Spinal cord (tissue), 10 donors: ENCODE measurements around the gene GRIK3. TPM values are rescaled to one million over a fixed set of nuclear protein-coding genes. Genes with fewer than 3 reads are reported as not detected.
"Not testable (repeated sequence)": the region's sequence is repeated elsewhere in the genome, so short reads cannot be mapped to it uniquely, and the experiment has no call there.

Source experiments
- DNase-seq, 6 donors: peaks; one replicate each; pipeline versions ENCODE4 v3.0.0 to v3.0.0-alpha.2; 2013 to 2015; ENCODE audit warnings: low spot score in 6 of 6, low read depth in 4 of 6
- H3K27ac ChIP-seq: one replicate; pipeline ENCODE4 v1.5.1; 2013; ENCODE audit warnings: low read depth, low read length, control low read depth
- H3K27me3 ChIP-seq: one replicate; pipeline ENCODE4 v1.6.1; 2013; ENCODE audit warnings: low read length; ENCODE audit not compliant: control insufficient read depth, insufficient read depth
- H3K36me3 ChIP-seq: one replicate; pipeline ENCODE4 v1.6.1; 2013; ENCODE audit warnings: low read length; ENCODE audit not compliant: control insufficient read depth, insufficient read depth
- H3K4me1 ChIP-seq: one replicate; pipeline ENCODE4 v1.6.1; 2013; ENCODE audit warnings: low read length; ENCODE audit not compliant: control insufficient read depth, insufficient read depth
- H3K4me3 ChIP-seq: one replicate; pipeline ENCODE4 v1.5.1; 2013; ENCODE audit warnings: low read depth, low read length, control low read depth
- H3K9me3 ChIP-seq: one replicate; pipeline ENCODE4 v1.6.1; 2013; ENCODE audit warnings: low read length; ENCODE audit not compliant: control insufficient read depth, insufficient read depth
- WGBS: methylation state at CpG from one replicate; pipeline ENCODE4 v1.1.5; 2013; ENCODE audit warnings: missing lambda C conversion rate; ENCODE audit not compliant: insufficient coverage; 5-methylcytosine and 5-hydroxymethylcytosine counted together
- polyA plus RNA-seq, 2 donors: library from polyadenylated mRNA; unstranded; fragments of 120-200 nt; gene quantifications; one replicate each; pipeline ENCODE4 v1.2.1, GENCODE V29; 2013; ENCODE audit not compliant: insufficient read length in 2 of 2
- total RNA-seq, 2 donors: library from RNA; depleted of rRNA in 1 of 2; stranded (reverse); fragments of 120-200 nt in 1 of 2; fragments of >200 nt in 1 of 2; gene quantifications; one replicate each; pipeline versions ENCODE4 v1.2.3 to v1.2.4, GENCODE V29; 2013 to 2014
- donor health status: healthy.

The GRIK3 gene
- total and polyA plus RNA-seq, 4 donors, result 18.5 to 43.6 (median 31.3) TPM

- WGBS, result 76% methylated on average over 5 of the region's 10 CpGs
Measured at GRCh38 chr1:36769886-36770830, 264.2 kb downstream of the GRIK3 start.

GRCh38 chr1:36768486-36769178 is 265.7 kb downstream of the GRIK3 start:
- Histone ChIP-seq H3K27me3 (peaks cover 15% of the 10 kb centered on the region), H3K36me3 (no peaks in the 10 kb centered on the region), H3K4me1 (peaks cover 14% of the 10 kb centered on the region), H3K27ac (no peak overlapping the region), H3K9me3 (no peaks in the 10 kb centered on the region), H3K4me3 (no peak overlapping the region)
- 59% methylated on average over 10 of the region's 14 CpGs for WGBS
- peak in 1 of 6 donors; percentile 50 for DNase-seq

More at GRCh38 chr1:36769886-36770830, 264.2 kb downstream of the GRIK3 start:
- Histone ChIP-seq H3K27ac (no peak overlapping the region), H3K27me3 (peaks cover 19% of the 10 kb centered on the region), H3K4me3 (no peak overlapping the region), H3K4me1 (peaks cover 14% of the 10 kb centered on the region), H3K9me3 (no peaks in the 10 kb centered on the region), H3K36me3 (no peaks in the 10 kb centered on the region)
- no peak for DNase-seq

GRCh38 chr1:36767429-36767828 is 266.9 kb downstream of the GRIK3 start:
- not testable (repeated sequence) for DNase-seq, H3K27ac ChIP-seq, H3K9me3 ChIP-seq, H3K4me3 ChIP-seq, H3K36me3 ChIP-seq
- WGBS, result no CpG with 5 or more reads among the region's 4 CpGs
- Histone ChIP-seq H3K27me3 (peaks cover 13% of the 10 kb centered on the region), H3K4me1 (peaks cover 14% of the 10 kb centered on the region)

- WGBS, result 49% methylated on average over 3 of the region's 4 CpGs
- DNase-seq, result no peak
- Histone ChIP-seq H3K4me1 (peaks cover 4% of the 10 kb centered on the region), H3K27me3 (peaks cover 7% of the 10 kb centered on the region), H3K27ac (no peak overlapping the region), H3K4me3 (no peak overlapping the region), H3K9me3 (no peaks in the 10 kb centered on the region), H3K36me3 (no peaks in the 10 kb centered on the region)
Measured at GRCh38 chr1:36766481-36766880, 267.8 kb downstream of the GRIK3 start.

- DNase-seq, result no peak
- Histone ChIP-seq H3K9me3 (no peaks in the 10 kb centered on the region), H3K27me3 (peaks cover 4% of the 10 kb centered on the region), H3K4me3 (no peak overlapping the region), H3K36me3 (no peaks in the 10 kb centered on the region), H3K27ac (no peak overlapping the region), H3K4me1 (no peaks in the 10 kb centered on the region)
- 57% methylated on average over 4 of the region's 5 CpGs for WGBS
Measured at GRCh38 chr1:36765785-36766300, 268.5 kb downstream of the GRIK3 start.

- Histone ChIP-seq H3K9me3 (no peaks in the 10 kb centered on the region), H3K36me3 (no peaks in the 10 kb centered on the region), H3K4me3 (no peak overlapping the region), H3K27me3 (peaks cover 2% of the 10 kb centered on the region), H3K4me1 (no peaks in the 10 kb centered on the region), H3K27ac (no peak overlapping the region)
- 14% methylated on average over 2 of the region's 2 CpGs for WGBS
- no peak for DNase-seq
Measured at GRCh38 chr1:36764798-36765197, 269.5 kb downstream of the GRIK3 start.

GRCh38 chr1:36763771-36764170 is 270.5 kb downstream of the GRIK3 start:
- DNase-seq, result no peak

GRCh38 chr1:36762174-36762573 is 272.1 kb downstream of the GRIK3 start:
- Histone ChIP-seq H3K36me3 (no peaks in the 10 kb centered on the region), H3K4me3 (no peak overlapping the region), H3K27ac (no peak overlapping the region), H3K4me1 (no peaks in the 10 kb centered on the region), H3K27me3 (no peaks in the 10 kb centered on the region), H3K9me3 (no peaks in the 10 kb centered on the region)
- DNase-seq, result no peak
- WGBS, result 72% methylated on average over 2 of the region's 3 CpGs

More at GRCh38 chr1:36763771-36764170, 270.5 kb downstream of the GRIK3 start:
- 94% methylated on average over 10 of the region's 10 CpGs for WGBS
- no peaks in the 10 kb centered on the region for H3K9me3 ChIP-seq
- no peak overlapping the region for H3K4me3 ChIP-seq
- no peaks in the 10 kb centered on the region for H3K27me3 ChIP-seq
- no peaks in the 10 kb centered on the region for H3K36me3 ChIP-seq
- H3K4me1 ChIP-seq, result no peaks in the 10 kb centered on the region
- H3K27ac ChIP-seq, result no peak overlapping the region

GRCh38 chr1:36761113-36761512 is 273.2 kb downstream of the GRIK3 start:
- no peaks in the 10 kb centered on the region for H3K9me3 ChIP-seq
- no peaks in the 10 kb centered on the region for H3K27me3 ChIP-seq
- H3K4me3 ChIP-seq, result no peak overlapping the region
- no peak for DNase-seq
- no peaks in the 10 kb centered on the region for H3K4me1 ChIP-seq
- H3K27ac ChIP-seq, result no peak overlapping the region
- H3K36me3 ChIP-seq, result no peaks in the 10 kb centered on the region
